ENCODE data around the gene MRE11.

MRE11 gene

DNA sequence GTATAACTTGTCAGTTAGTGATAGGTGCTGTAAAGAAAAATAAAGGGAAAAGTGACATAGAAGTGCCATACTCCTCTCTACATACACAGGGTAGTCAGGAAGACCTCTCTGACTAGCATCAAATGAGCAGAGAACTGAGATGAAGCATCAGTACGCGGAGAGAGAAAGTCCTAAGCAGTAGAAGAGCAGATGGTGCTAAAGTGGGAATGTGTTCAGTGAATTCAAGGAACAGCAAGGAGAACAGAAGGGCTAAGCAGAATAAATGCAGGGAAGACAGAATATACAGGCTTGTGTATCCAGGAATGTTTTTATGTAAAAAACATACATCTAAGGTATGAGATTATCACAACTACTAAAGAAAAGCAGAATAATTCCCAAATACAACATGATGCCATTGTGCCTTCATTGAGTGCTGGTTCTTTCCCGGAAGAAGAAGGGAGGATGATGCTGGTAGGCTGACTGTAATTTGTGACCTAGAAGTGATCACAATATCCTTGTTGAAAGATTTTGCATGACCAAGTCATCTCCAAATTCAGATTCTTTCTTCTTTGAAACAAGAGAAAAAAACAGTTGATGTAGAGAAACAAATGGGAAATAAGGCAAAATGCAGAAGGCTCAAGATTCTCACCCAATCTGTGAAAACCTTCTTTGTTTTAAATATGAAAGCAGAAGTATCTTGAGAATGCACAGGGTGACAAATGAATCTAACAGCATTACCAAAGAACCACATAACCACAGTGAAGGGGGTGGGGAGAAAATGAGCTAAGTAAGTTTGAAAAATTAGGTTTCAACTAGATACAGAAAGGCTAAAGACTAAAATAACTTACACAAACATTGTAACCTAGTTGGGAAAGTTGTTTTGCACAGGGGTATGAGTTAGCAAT, 20.5 kb downstream of the MRE11 start:
- TF ChIP-seq, protein P1, sequence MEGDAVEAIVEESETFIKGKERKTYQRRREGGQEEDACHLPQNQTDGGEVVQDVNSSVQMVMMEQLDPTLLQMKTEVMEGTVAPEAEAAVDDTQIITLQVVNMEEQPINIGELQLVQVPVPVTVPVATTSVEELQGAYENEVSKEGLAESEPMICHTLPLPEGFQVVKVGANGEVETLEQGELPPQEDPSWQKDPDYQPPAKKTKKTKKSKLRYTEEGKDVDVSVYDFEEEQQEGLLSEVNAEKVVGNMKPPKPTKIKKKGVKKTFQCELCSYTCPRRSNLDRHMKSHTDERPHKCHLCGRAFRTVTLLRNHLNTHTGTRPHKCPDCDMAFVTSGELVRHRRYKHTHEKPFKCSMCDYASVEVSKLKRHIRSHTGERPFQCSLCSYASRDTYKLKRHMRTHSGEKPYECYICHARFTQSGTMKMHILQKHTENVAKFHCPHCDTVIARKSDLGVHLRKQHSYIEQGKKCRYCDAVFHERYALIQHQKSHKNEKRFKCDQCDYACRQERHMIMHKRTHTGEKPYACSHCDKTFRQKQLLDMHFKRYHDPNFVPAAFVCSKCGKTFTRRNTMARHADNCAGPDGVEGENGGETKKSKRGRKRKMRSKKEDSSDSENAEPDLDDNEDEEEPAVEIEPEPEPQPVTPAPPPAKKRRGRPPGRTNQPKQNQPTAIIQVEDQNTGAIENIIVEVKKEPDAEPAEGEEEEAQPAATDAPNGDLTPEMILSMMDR (IDR thresholded peaks at IDR 0.05; ENCODE audit: extremely low read depth, missing control alignments), result no peak
- DNase-seq (ENCODE audit: low spot score), result peak; percentile 44

DNA sequence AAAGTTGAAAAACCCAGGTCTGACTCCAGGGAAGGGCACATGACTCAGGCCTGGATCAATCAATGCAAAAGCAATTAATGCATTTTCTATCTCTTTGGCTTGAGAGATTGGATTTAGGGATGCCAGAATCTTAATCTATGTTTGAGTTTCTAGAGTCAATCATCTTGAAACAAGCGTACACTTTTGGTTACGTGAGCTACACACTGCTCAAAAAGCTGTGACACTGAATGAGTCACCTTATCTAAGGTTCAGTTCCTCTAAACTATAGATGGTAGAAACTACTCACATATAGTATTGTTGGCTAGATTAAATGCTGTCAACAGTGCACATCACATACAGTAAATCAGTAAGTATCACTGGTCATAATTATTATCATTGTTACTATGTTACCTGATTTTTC, 24.2 kb downstream of the MRE11 start:
- peak; percentile 40 for DNase-seq (ENCODE audit: low spot score)
- TF ChIP-seq, protein P1 (IDR thresholded peaks at IDR 0.05; ENCODE audit: extremely low read depth, missing control alignments), result no peak

DNA sequence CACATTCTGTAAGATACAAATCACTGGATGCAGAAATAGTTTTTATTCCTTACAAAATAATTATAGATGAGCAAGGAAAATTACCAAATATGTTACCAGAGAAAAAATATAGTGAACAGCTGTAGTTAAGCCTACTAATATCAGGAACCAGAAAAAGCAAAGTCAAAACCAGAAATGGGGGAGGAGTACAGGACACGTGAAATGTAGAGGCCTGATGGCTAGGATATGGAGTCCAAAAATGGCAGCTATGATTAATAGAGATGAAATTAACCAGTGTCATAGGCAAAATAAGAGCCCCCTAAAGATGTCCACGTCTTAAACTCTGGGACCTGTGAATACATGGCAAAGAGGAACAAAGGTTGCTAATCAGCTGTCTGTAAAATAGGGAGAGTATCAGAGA, 34.1 kb downstream of the MRE11 start:
- no peak for DNase-seq (ENCODE audit: low spot score)
- TF ChIP-seq, protein P1 (IDR thresholded peaks at IDR 0.05; ENCODE audit: extremely low read depth, missing control alignments), result no peak

DNA sequence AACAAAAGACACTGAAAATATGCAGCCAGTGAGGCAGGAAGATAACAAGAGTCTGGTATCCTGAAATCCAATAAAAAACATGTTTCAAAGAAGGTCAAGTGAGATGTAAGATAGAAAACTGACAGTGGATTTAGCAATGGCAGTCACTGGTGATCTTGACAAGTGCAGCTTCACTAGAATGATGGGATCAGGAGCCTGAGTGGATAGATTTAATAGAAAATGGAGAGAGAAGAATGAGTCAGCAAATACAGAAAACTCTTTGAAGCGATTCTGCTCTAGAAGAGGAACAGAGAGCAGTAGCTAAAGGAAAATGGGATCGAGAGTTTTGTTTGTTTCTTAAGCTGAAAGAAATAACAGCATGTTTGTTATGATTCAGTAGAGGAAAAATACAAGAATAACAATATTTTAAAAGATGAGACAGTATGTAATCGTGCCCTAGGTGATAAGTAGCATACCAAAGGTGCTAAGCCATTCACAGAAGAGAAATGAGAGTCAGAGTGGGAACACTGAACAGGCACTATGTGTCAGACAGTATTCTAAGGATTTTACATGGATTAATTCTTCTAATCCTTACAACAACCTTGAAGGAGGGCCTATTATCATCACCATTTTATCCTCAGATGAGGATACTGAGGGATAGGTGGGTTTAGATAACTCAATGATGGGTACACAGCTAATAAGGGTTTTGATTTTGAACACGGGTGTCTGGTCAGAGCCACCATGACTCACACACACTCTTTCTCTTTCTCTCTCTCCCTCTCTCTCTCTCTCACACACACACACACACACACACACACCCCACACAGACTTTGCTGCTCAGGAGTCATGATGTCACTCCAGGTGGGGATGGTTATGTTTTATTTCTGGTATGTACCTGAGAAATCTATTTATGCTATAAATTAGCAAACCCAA, 36.3 kb downstream of the MRE11 start:
- TF ChIP-seq, protein P1 (IDR thresholded peaks at IDR 0.05; ENCODE audit: extremely low read depth, missing control alignments), result no peak
- no peak for DNase-seq (ENCODE audit: low spot score)

DNA sequence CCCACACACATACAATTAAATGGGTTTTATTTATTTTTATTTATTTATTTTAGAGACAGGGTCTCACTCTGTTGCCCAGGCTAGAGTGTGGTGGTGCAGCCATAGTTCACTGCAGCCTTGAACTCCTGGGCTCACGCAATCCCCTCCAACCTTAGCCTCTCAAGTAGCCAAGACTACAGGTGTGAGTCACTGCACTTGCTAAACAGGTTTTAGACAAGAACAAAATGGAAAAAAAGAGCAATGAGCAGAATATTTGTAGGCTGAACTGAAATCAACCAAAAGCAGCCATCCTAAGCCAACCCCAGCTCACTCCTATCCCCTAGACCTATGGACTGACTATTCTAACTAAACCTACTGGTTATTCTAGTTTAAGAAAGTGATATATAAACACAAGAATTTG, 37.8 kb downstream of the MRE11 start:
- DNase-seq (ENCODE audit: low spot score), result no peak
- TF ChIP-seq, protein P1 (IDR thresholded peaks at IDR 0.05; ENCODE audit: extremely low read depth, missing control alignments), result no peak

DNA sequence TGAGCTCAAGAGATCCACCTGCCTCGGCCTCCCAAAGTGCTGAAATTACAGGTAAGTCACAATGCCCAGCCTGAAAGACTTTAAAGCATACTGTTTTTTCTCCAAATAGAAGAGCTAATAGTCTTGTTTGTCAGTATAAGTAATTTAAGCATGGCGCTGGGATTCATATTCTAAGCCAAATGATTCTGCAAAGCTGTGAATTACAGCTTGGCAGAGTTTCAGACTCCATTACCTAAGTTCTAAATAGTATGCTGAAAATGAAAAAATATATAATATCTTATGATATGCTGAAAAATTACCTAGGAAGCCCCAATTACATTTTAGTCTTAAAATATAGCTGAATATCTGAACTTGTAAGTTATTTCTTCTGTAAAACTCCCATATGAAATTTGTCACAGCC, 39.3 kb downstream of the MRE11 start:
- DNase-seq (ENCODE audit: low spot score), result no peak
- TF ChIP-seq, protein P1 (IDR thresholded peaks at IDR 0.05; ENCODE audit: extremely low read depth, missing control alignments), result no peak

DNA sequence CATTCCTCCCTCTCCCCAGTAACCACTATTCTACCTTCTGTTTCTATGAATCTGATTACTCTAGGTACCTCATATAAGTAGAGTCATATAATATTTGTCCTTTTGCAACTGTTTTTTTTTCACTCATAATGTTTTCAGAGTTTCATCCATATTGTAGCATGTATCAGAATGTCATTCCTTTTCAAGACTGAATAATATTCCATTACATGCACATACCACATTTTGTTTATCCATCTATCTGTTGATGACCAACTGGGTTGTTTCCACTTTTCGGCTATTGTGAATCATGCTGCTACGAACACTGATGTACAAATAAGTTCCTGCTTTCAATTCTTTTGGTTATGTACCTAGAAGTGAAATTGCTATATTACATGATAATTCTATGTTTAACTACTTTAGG, 40.7 kb downstream of the MRE11 start:
- DNase-seq (ENCODE audit: low spot score), result no peak
- TF ChIP-seq, protein P1 (IDR thresholded peaks at IDR 0.05; ENCODE audit: extremely low read depth, missing control alignments), result no peak
